NCI-H2227 (cell line): ENCODE data around the gene TMEM183A.

Source experiments
- DNase-seq: peaks from one replicate; lab custom pipeline; 2025; ENCODE audit not compliant: unreplicated experiment; lab: John Stamatoyannopoulos, UW

TMEM183A gene

GRCh38 chr1:203044546-203045250 is 37.5 kb downstream of the TMEM183A start:
- DNase-seq, result no peak

- DNase-seq, result no peak
Measured at GRCh38 chr1:203045336-203045735, 38.2 kb downstream of the TMEM183A start.

GRCh38 chr1:203045821-203046594 is 38.8 kb downstream of the TMEM183A start:
- no peak for DNase-seq

GRCh38 chr1:203046984-203047630 is 39.9 kb downstream of the TMEM183A start:
- DNase-seq, result no peak

GRCh38 chr1:203048086-203048485 is 40.9 kb downstream of the TMEM183A start:
- DNase-seq, result no peak

GRCh38 chr1:203048555-203049051 is 41.4 kb downstream of the TMEM183A start:
- DNase-seq, result no peak

- DNase-seq, result no peak
Measured at GRCh38 chr1:203049077-203049476, 41.9 kb downstream of the TMEM183A start.

- DNase-seq, result no peak
Measured at GRCh38 chr1:203049576-203050180, 42.5 kb downstream of the TMEM183A start.

GRCh38 chr1:203050826-203051225 is 43.7 kb downstream of the TMEM183A start:
- no peak for DNase-seq

GRCh38 chr1:203051841-203052324 is 44.7 kb downstream of the TMEM183A start:
- peak; percentile 67 for DNase-seq

GRCh38 chr1:203052601-203053000 is 45.4 kb downstream of the TMEM183A start:
- no peak for DNase-seq

GRCh38 chr1:203054184-203054583 is 47.0 kb downstream of the TMEM183A start:
- no peak for DNase-seq

- no peak for DNase-seq
Measured at GRCh38 chr1:203054642-203055041, 47.5 kb downstream of the TMEM183A start.

GRCh38 chr1:203055161-203055799 is 48.1 kb downstream of the TMEM183A start:
- DNase-seq, result no peak

GRCh38 chr1:203056012-203056411 is 48.8 kb downstream of the TMEM183A start:
- no peak for DNase-seq

- no peak for DNase-seq
Measured at GRCh38 chr1:203056516-203056915, 49.3 kb downstream of the TMEM183A start.

GRCh38 chr1:203057911-203058675 is 50.9 kb downstream of the TMEM183A start:
- DNase-seq, result no peak

- DNase-seq, result no peak
Measured at GRCh38 chr1:203058676-203058935, 51.4 kb downstream of the TMEM183A start.

- DNase-seq, result no peak
Measured at GRCh38 chr1:203059485-203059884, 52.3 kb downstream of the TMEM183A start.

- no peak for DNase-seq
Measured at GRCh38 chr1:203060115-203060514, 52.9 kb downstream of the TMEM183A start.
